Measurements from ENCODE around the gene MEPE. TPM values are rescaled to one million over a fixed set of nuclear protein-coding genes. Genes with fewer than 3 reads are reported as not detected.

The MEPE gene, protein sequence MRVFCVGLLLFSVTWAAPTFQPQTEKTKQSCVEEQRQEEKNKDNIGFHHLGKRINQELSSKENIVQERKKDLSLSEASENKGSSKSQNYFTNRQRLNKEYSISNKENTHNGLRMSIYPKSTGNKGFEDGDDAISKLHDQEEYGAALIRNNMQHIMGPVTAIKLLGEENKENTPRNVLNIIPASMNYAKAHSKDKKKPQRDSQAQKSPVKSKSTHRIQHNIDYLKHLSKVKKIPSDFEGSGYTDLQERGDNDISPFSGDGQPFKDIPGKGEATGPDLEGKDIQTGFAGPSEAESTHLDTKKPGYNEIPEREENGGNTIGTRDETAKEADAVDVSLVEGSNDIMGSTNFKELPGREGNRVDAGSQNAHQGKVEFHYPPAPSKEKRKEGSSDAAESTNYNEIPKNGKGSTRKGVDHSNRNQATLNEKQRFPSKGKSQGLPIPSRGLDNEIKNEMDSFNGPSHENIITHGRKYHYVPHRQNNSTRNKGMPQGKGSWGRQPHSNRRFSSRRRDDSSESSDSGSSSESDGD
- total RNA-seq = not detected in 2 replicates

GRCh38 chr4:87832669-87833068, at the start of gene MEPE:
Gene MEPE (plus strand): TSS chr4:87832969. CDS start chr4:87834715, 1,746 bp downstream.
- DNase-seq (no peak), ATAC-seq (ENCODE audit: low read depth) (no peak)
- Mint-ChIP-seq H3K27me3 (peaks cover 9% of the 10 kb centered on the region), H3K36me3 (ENCODE audit: low read depth) (no peaks in the 10 kb centered on the region), H3K27ac (no peak within 1 kb of the TSS), H3K4me3 (no peak within 1 kb of the TSS), H3K9me3 (no peaks in the 10 kb centered on the region), H3K4me1 (no peaks in the 10 kb centered on the region)
- CTCF ChIA-PET = no interaction called here
- POLR2A ChIA-PET = no interaction called here
- intact Hi-C loops (cut with micrococcal nuclease) = no loop called here
- TF ChIP-seq CTCF (IDR thresholded peaks at IDR 0.05) = no peak

GRCh38 chr4:87783781-87784180, 49.0 kb upstream of the MEPE start:
- TF ChIP-seq CTCF (IDR thresholded peaks at IDR 0.05) = no peak
- Mint-ChIP-seq H3K4me3 (no peak overlapping the region), H3K27me3 (no peaks in the 10 kb centered on the region), H3K27ac (no peak overlapping the region), H3K4me1 (no peaks in the 10 kb centered on the region), H3K36me3 (ENCODE audit: low read depth) (no peaks in the 10 kb centered on the region), H3K9me3 (no peaks in the 10 kb centered on the region)
- DNase-seq = no peak
- intact Hi-C loops (cut with micrococcal nuclease) = loop anchor here (2.0 kb wide), 1 partner anchor 75 kb away; no protein-coding TSS in a partner anchor
- ChIA-PET CTCF (no interaction called here), POLR2A (no interaction called here)
- ATAC-seq (ENCODE audit: low read depth) = no peak

DNA sequence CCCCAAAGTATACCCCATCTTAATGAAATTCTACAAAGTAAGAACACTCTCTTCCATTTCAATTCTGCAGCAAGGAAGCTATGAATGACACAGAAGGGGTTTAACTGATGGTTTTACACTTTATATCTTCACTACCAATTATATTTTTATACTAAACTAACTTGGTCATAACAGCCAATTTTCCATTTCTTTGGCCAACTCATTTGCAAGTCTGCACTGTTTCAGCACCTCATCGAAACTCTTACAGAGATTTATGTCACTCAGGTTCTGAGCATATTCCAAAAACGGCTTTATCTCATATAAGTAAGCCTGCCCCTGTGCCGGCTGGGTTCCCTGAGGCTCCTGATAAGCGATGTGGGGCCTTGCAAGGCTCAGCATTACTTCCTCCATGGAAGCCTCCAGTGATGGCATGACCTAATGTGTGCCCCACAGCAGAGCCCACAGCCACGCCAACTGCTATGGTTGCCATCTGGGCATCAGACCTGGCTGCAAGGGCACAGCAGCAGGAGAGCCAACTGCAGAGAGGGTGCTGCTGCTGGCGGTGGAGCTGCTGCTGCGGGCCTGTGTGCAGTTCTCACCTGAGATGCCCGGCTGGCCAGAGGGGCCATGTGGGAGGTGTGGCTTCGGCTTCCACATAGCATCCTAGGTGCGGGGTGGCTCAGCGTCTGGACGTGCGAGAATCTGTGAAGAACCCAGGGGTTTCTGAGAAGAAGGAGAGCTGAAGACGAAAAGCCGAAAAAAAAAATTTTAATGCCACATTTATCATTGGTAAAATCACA, 46.8 kb upstream of the MEPE start:
- no peaks in the 10 kb centered on the region for H3K9me3 Mint-ChIP-seq
- H3K27ac Mint-ChIP-seq = no peak overlapping the region
- DNase-seq (no peak), ATAC-seq (ENCODE audit: low read depth) (no peak)
- intact Hi-C loops (cut with micrococcal nuclease) = no loop called here
- no peaks in the 10 kb centered on the region for H3K36me3 Mint-ChIP-seq (ENCODE audit: low read depth)
- H3K4me3 Mint-ChIP-seq = no peak overlapping the region
- ChIA-PET POLR2A (no interaction called here), CTCF (no interaction called here)
- H3K27me3 Mint-ChIP-seq = no peaks in the 10 kb centered on the region
- TF ChIP-seq CTCF (IDR thresholded peaks at IDR 0.05) = no peak
- H3K4me1 Mint-ChIP-seq = no peaks in the 10 kb centered on the region

GRCh38 chr4:87799301-87800113, 33.3 kb upstream of the MEPE start, which contains the start of gene IBSP:
Gene IBSP (plus strand): TSS chr4:87799554. CDS start chr4:87802362, 2,808 bp downstream.
- no peak for DNase-seq
- intact Hi-C loops (cut with micrococcal nuclease) = no loop called here
- POLR2A ChIA-PET = no interaction called here
- H3K36me3 Mint-ChIP-seq (ENCODE audit: low read depth) = no peaks in the 10 kb centered on the region
- no peak for ATAC-seq (ENCODE audit: low read depth)
- no peaks in the 10 kb centered on the region for H3K9me3 Mint-ChIP-seq
- no peaks in the 10 kb centered on the region for H3K27me3 Mint-ChIP-seq
- TF ChIP-seq CTCF (IDR thresholded peaks at IDR 0.05) = no peak
- H3K4me1 Mint-ChIP-seq = no peaks in the 10 kb centered on the region
- no peak within 1 kb of the TSS for H3K4me3 Mint-ChIP-seq
- no peak within 1 kb of the TSS for H3K27ac Mint-ChIP-seq
- CTCF ChIA-PET = no interaction called here
